COLO668 (cell line): ENCODE data around the gene EFHB.
"Not testable (repeated sequence)": the region's sequence is repeated elsewhere in the genome, so short reads cannot be mapped to it uniquely, and the experiment has no call there.

Source experiments
- DNase-seq: peaks from one replicate; lab custom pipeline; 2025; ENCODE audit not compliant: unreplicated experiment; lab: John Stamatoyannopoulos, UW

EFHB gene

GRCh38 chr3:19931180-19931692 lies 2.8 kb downstream of the EFHB start:
- DNase-seq = no peak

GRCh38 chr3:19920401-19921080 lies 13.5 kb downstream of the EFHB start:
- no peak for DNase-seq

GRCh38 chr3:19917167-19917566 lies 16.9 kb downstream of the EFHB start:
- no peak for DNase-seq

- no peak for DNase-seq
These were observed 22.6 kb downstream of the EFHB start for GRCh38 chr3:19911452-19911851.

- no peak for DNase-seq
These were observed 26.5 kb downstream of the EFHB start for GRCh38 chr3:19907523-19907922.

GRCh38 chr3:19903649-19904048 lies 30.4 kb downstream of the EFHB start:
- DNase-seq = no peak

GRCh38 chr3:19901918-19902317 lies 32.1 kb downstream of the EFHB start:
- DNase-seq = no peak

GRCh38 chr3:19901337-19901736 lies 32.7 kb downstream of the EFHB start:
- no peak for DNase-seq

- not testable (repeated sequence) for DNase-seq
These were observed 34.2 kb downstream of the EFHB start for GRCh38 chr3:19899833-19900232.

GRCh38 chr3:19899264-19899663 lies 34.8 kb downstream of the EFHB start:
- DNase-seq = no peak

- no peak for DNase-seq
These were observed 35.3 kb downstream of the EFHB start for GRCh38 chr3:19898721-19899120.

GRCh38 chr3:19891740-19892139 lies 42.3 kb downstream of the EFHB start:
- no peak for DNase-seq

- no peak for DNase-seq
These were observed 45.4 kb downstream of the EFHB start for GRCh38 chr3:19888428-19889152.

- DNase-seq = not testable (repeated sequence)
These were observed 46.9 kb downstream of the EFHB start for GRCh38 chr3:19887122-19887521.

- DNase-seq = no peak
These were observed 47.6 kb downstream of the EFHB start for GRCh38 chr3:19886404-19886803.

GRCh38 chr3:19885468-19885867 lies 48.5 kb downstream of the EFHB start:
- no peak for DNase-seq

- DNase-seq = no peak
These were observed 52.2 kb downstream of the EFHB start for GRCh38 chr3:19881852-19882251.

- DNase-seq = no peak
These were observed 53.0 kb downstream of the EFHB start for GRCh38 chr3:19881036-19881435.

GRCh38 chr3:19877656-19878055 lies 56.4 kb downstream of the EFHB start:
- DNase-seq = no peak

GRCh38 chr3:19866751-19867347 lies 67.2 kb downstream of the EFHB start:
- DNase-seq = peak; percentile 15

- DNase-seq = not testable (repeated sequence)
These were observed 78.7 kb downstream of the EFHB start for GRCh38 chr3:19855318-19855717.

- not testable (repeated sequence) for DNase-seq
These were observed 87.4 kb downstream of the EFHB start for GRCh38 chr3:19846609-19847008.
